ENCODE results near the gene ITIH2.
A peak's percentile ranks its signal among the peaks of the same experiment; 100 is the strongest.

ITIH2 gene

GRCh38 chr10:7715515-7715914 lies 12.4 kb downstream of the ITIH2 start:
- Histone ChIP-seq H3K23ac (ENCODE audit: low read depth, low read length, poor library complexity) (no peak overlapping the region), H3K4me2 (ENCODE audit: insufficient read depth, low read length, poor library complexity, severe bottlenecking) (no peak overlapping the region), H2AFZ (ENCODE audit: low read length) (no peak overlapping the region), H2BK120ac (ENCODE audit: low read depth, low read length) (no peak overlapping the region), H3K4ac (ENCODE audit: low read length) (no peak overlapping the region), H2BK5ac (ENCODE audit: low read length) (no peak overlapping the region), H3K4me3 (ENCODE audit: low read length in 2 of 2) (no peak overlapping the region), H3K18ac (ENCODE audit: low read length) (no peak overlapping the region), H4K91ac (ENCODE audit: low read depth, low read length, poor library complexity) (no peak overlapping the region), H2BK12ac (ENCODE audit: low read length) (no peak overlapping the region), H3K4me1 (ENCODE audit: control insufficient read depth in 2 of 2, insufficient read depth in 1 of 2, low read depth in 1 of 2, low read length in 2 of 2) (no peaks in the 10 kb centered on the region), H3K14ac (ENCODE audit: low read length) (no peak overlapping the region), H3K79me1 (ENCODE audit: low read depth, low read length) (no peaks in the 10 kb centered on the region), H3K9ac (ENCODE audit: low read depth, low read length, poor library complexity) (no peak overlapping the region), H3K9me3 (replicated peaks in 1 of 2; ENCODE audit: control insufficient read depth in 2 of 2, insufficient read depth in 1 of 2, low read depth in 1 of 2, low read length in 2 of 2) (no peaks in the 10 kb centered on the region), H3K27ac (replicated peaks; ENCODE audit: low read length) (no peak overlapping the region), H3K27me3 (ENCODE audit: control insufficient read depth in 3 of 3, insufficient read depth in 3 of 3, low read depth in 1 of 3, low read length in 3 of 3) (peaks cover 0 to 2% (median 0%) of the 10 kb centered on the region in 3 experiments), H2AK5ac (ENCODE audit: low read depth, low read length) (no peak overlapping the region), H2BK15ac (ENCODE audit: low read length) (no peak overlapping the region), H3K36me3 (replicated peaks in 1 of 2; ENCODE audit: control insufficient read depth in 2 of 2, insufficient read depth in 2 of 2, low read length in 2 of 2) (no peaks in the 10 kb centered on the region), H4K8ac (ENCODE audit: low read depth, low read length) (no peak overlapping the region)
- DNase-seq (ENCODE audit: low spot score), result no peak
- no CpG with 5 or more reads among the region's 7 CpGs for WGBS, 2 donors (ENCODE audit: extremely low coverage in 2 of 2, insufficient read length in 2 of 2, insufficient replicate concordance in 1 of 2)

DNA sequence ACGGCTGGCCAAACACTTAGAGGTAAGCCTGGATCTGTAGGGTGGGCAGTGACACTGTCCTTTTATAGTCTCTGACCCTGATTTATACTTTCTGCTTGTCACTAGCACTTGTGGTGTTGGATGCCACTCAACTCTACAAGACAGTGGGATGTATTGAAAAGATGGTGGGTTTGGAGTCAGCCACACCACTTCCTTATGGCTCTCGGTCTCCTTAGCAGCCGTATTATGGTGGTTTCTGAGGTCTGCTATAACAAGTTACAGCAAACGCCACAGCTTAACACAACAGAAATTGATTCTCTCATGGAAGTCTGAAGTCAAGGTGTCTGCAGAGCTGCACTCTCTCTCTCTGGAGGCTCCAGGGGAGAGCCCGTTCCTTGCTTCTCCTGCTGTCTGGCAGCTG lies 14.7 kb downstream of the ITIH2 start:
- WGBS, 2 donors (ENCODE audit: extremely low coverage in 2 of 2, insufficient read length in 2 of 2, insufficient replicate concordance in 1 of 2), result no CpG with 5 or more reads among the region's 5 CpGs
- H3K27me3 ChIP-seq (ENCODE audit: control insufficient read depth in 3 of 3, insufficient read depth in 3 of 3, low read depth in 1 of 3, low read length in 3 of 3), result peaks cover 0 to 2% (median 0%) of the 10 kb centered on the region in 3 experiments
- H3K14ac ChIP-seq (ENCODE audit: low read length), result no peak overlapping the region
- no peak overlapping the region for H4K91ac ChIP-seq (ENCODE audit: low read depth, low read length, poor library complexity)
- H3K9ac ChIP-seq (ENCODE audit: low read depth, low read length, poor library complexity), result peak overlapping the region; percentile 14
- no peak overlapping the region for H4K8ac ChIP-seq (ENCODE audit: low read depth, low read length)
- no peaks in the 10 kb centered on the region for H3K79me1 ChIP-seq (ENCODE audit: low read depth, low read length)
- no peak overlapping the region for H3K18ac ChIP-seq (ENCODE audit: low read length)
- no peak overlapping the region for H2BK12ac ChIP-seq (ENCODE audit: low read length)
- H3K36me3 ChIP-seq (replicated peaks in 1 of 2; ENCODE audit: control insufficient read depth in 2 of 2, insufficient read depth in 2 of 2, low read length in 2 of 2), result no peaks in the 10 kb centered on the region
- no peaks in the 10 kb centered on the region for H3K4me1 ChIP-seq (ENCODE audit: control insufficient read depth in 2 of 2, insufficient read depth in 1 of 2, low read depth in 1 of 2, low read length in 2 of 2)
- H2BK15ac ChIP-seq (ENCODE audit: low read length), result no peak overlapping the region
- H3K27ac ChIP-seq (replicated peaks; ENCODE audit: low read length), result no peak overlapping the region
- H3K4ac ChIP-seq (ENCODE audit: low read length), result no peak overlapping the region
- H2BK5ac ChIP-seq (ENCODE audit: low read length), result no peak overlapping the region
- no peak overlapping the region for H3K4me3 ChIP-seq (ENCODE audit: low read length in 2 of 2)
- H2BK120ac ChIP-seq (ENCODE audit: low read depth, low read length), result no peak overlapping the region
- DNase-seq (ENCODE audit: low spot score), result no peak
- H2AK5ac ChIP-seq (ENCODE audit: low read depth, low read length), result no peak overlapping the region
- H3K9me3 ChIP-seq (replicated peaks in 1 of 2; ENCODE audit: control insufficient read depth in 2 of 2, insufficient read depth in 1 of 2, low read depth in 1 of 2, low read length in 2 of 2), result no peaks in the 10 kb centered on the region
- H3K4me2 ChIP-seq (ENCODE audit: insufficient read depth, low read length, poor library complexity, severe bottlenecking), result no peak overlapping the region
- no peak overlapping the region for H3K23ac ChIP-seq (ENCODE audit: low read depth, low read length, poor library complexity)
- no peak overlapping the region for H2AFZ ChIP-seq (ENCODE audit: low read length)

DNA sequence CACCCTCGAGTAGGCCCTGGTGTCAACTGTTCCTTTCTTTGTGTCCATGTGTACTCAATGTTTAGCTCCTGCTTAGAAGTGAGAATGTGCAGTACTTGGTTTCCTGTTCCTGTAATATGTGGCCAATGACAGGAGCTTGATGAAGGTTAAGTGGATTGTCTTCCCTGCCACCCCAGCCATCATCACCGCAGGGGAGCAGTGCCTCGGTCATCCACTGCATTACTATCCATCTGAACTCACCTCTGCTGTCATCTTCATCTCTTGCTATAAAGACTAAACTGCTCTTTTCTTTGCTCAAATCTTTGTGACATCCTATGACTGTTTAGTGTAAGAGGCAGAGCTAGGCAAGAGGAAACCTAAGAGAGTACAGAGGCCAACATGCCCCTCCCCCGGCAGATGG lies 15.6 kb downstream of the ITIH2 start:
- Histone ChIP-seq H2BK120ac (ENCODE audit: low read depth, low read length) (no peak overlapping the region), H2BK15ac (ENCODE audit: low read length) (no peak overlapping the region), H3K4me2 (ENCODE audit: insufficient read depth, low read length, poor library complexity, severe bottlenecking) (no peak overlapping the region), H3K36me3 (replicated peaks in 1 of 2; ENCODE audit: control insufficient read depth in 2 of 2, insufficient read depth in 2 of 2, low read length in 2 of 2) (no peaks in the 10 kb centered on the region), H3K14ac (ENCODE audit: low read length) (no peak overlapping the region), H3K4ac (ENCODE audit: low read length) (no peak overlapping the region), H2BK12ac (ENCODE audit: low read length) (no peak overlapping the region), H3K27ac (replicated peaks; ENCODE audit: low read length) (no peak overlapping the region), H2AFZ (ENCODE audit: low read length) (no peak overlapping the region), H3K79me1 (ENCODE audit: low read depth, low read length) (no peaks in the 10 kb centered on the region), H3K4me3 (ENCODE audit: low read length in 2 of 2) (no peak overlapping the region), H3K27me3 (ENCODE audit: control insufficient read depth in 3 of 3, insufficient read depth in 3 of 3, low read depth in 1 of 3, low read length in 3 of 3) (peaks cover 0 to 3% (median 0%) of the 10 kb centered on the region in 3 experiments), H2AK5ac (ENCODE audit: low read depth, low read length) (no peak overlapping the region), H4K91ac (ENCODE audit: low read depth, low read length, poor library complexity) (no peak overlapping the region), H3K18ac (ENCODE audit: low read length) (no peak overlapping the region), H3K9ac (ENCODE audit: low read depth, low read length, poor library complexity) (no peak overlapping the region), H4K8ac (ENCODE audit: low read depth, low read length) (no peak overlapping the region), H2BK5ac (ENCODE audit: low read length) (no peak overlapping the region), H3K4me1 (ENCODE audit: control insufficient read depth in 2 of 2, insufficient read depth in 1 of 2, low read depth in 1 of 2, low read length in 2 of 2) (no peaks in the 10 kb centered on the region), H3K23ac (ENCODE audit: low read depth, low read length, poor library complexity) (no peak overlapping the region), H3K9me3 (replicated peaks in 1 of 2; ENCODE audit: control insufficient read depth in 2 of 2, insufficient read depth in 1 of 2, low read depth in 1 of 2, low read length in 2 of 2) (no peaks in the 10 kb centered on the region)
- no CpG with 5 or more reads among the region's 4 CpGs for WGBS, 2 donors (ENCODE audit: extremely low coverage in 2 of 2, insufficient read length in 2 of 2, insufficient replicate concordance in 1 of 2)
- no peak for DNase-seq (ENCODE audit: low spot score)

DNA sequence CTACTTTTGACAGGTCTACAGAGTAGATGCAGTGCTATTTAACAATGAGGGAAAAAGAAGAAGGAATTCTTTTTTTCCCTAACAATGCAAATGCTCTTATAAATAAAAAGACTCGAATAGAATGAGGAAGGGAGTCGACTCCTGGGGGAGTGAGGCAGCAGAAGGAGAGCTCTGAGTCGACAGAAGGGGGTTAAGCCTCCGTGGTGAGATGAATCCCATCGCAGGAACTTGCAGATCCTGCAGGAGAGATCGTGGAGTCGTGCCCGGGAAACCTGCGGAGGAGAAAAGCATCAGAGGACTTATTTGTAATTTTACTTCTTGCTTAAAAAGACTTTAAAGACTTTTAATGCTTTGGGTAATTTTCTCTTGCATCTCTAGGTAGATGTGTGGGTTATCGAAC lies 17.4 kb downstream of the ITIH2 start:
- H2BK15ac ChIP-seq (ENCODE audit: low read length), result no peak overlapping the region
- H2AK5ac ChIP-seq (ENCODE audit: low read depth, low read length), result no peak overlapping the region
- H2BK12ac ChIP-seq (ENCODE audit: low read length), result no peak overlapping the region
- DNase-seq (ENCODE audit: low spot score), result no peak
- H3K79me1 ChIP-seq (ENCODE audit: low read depth, low read length), result no peaks in the 10 kb centered on the region
- no peaks in the 10 kb centered on the region for H3K9me3 ChIP-seq (replicated peaks in 1 of 2; ENCODE audit: control insufficient read depth in 2 of 2, insufficient read depth in 1 of 2, low read depth in 1 of 2, low read length in 2 of 2)
- no peak overlapping the region for H2BK5ac ChIP-seq (ENCODE audit: low read length)
- WGBS, 2 donors (ENCODE audit: extremely low coverage in 2 of 2, insufficient read length in 2 of 2, insufficient replicate concordance in 1 of 2), result no CpG with 5 or more reads among the region's 10 CpGs
- no peak overlapping the region for H3K27ac ChIP-seq (replicated peaks; ENCODE audit: low read length)
- H3K18ac ChIP-seq (ENCODE audit: low read length), result no peak overlapping the region
- no peak overlapping the region for H3K14ac ChIP-seq (ENCODE audit: low read length)
- H3K4ac ChIP-seq (ENCODE audit: low read length), result no peak overlapping the region
- H3K27me3 ChIP-seq (ENCODE audit: control insufficient read depth in 3 of 3, insufficient read depth in 3 of 3, low read depth in 1 of 3, low read length in 3 of 3), result peaks cover 0 to 3% (median 0%) of the 10 kb centered on the region in 3 experiments
- H3K4me1 ChIP-seq (ENCODE audit: control insufficient read depth in 2 of 2, insufficient read depth in 1 of 2, low read depth in 1 of 2, low read length in 2 of 2), result no peaks in the 10 kb centered on the region
- no peak overlapping the region for H2BK120ac ChIP-seq (ENCODE audit: low read depth, low read length)
- H2AFZ ChIP-seq (ENCODE audit: low read length), result peak overlapping the region; percentile 1
- H3K36me3 ChIP-seq (replicated peaks in 1 of 2; ENCODE audit: control insufficient read depth in 2 of 2, insufficient read depth in 2 of 2, low read length in 2 of 2), result no peaks in the 10 kb centered on the region
- no peak overlapping the region for H3K4me2 ChIP-seq (ENCODE audit: insufficient read depth, low read length, poor library complexity, severe bottlenecking)
- no peak overlapping the region for H3K9ac ChIP-seq (ENCODE audit: low read depth, low read length, poor library complexity)
- no peak overlapping the region for H3K4me3 ChIP-seq (ENCODE audit: low read length in 2 of 2)
- no peak overlapping the region for H4K91ac ChIP-seq (ENCODE audit: low read depth, low read length, poor library complexity)
- H4K8ac ChIP-seq (ENCODE audit: low read depth, low read length), result no peak overlapping the region
- H3K23ac ChIP-seq (ENCODE audit: low read depth, low read length, poor library complexity), result no peak overlapping the region
